Chondrocyte (in vitro differentiated cells): ENCODE results near the gene RARS2. TPM values are rescaled to one million over a fixed set of nuclear protein-coding genes. Genes with fewer than 3 reads are reported as not detected.
A peak's percentile ranks its signal among the peaks of the same experiment; 100 is the strongest.

Experiments
- DNase-seq: peaks from one replicate; pipeline ENCODE4 v3.0.0; 2021; ENCODE audit warnings: mixed read lengths, low spot score
- H3K27ac Mint-ChIP-seq: one replicate; pipeline ENCODE4 v1.8.0; 2021; ENCODE audit warnings: mild to moderate bottlenecking, moderate library complexity, mixed read lengths; ENCODE audit not compliant: unreplicated experiment
- H3K27me3 Mint-ChIP-seq: 2 replicates; pipeline ENCODE4 v1.8.0; 2021; ENCODE audit warnings: low read depth, mixed read lengths
- H3K36me3 Mint-ChIP-seq: 2 replicates; pipeline ENCODE4 v1.8.0; 2021; ENCODE audit warnings: low read depth, mixed read lengths
- H3K4me1 Mint-ChIP-seq: 2 replicates; pipeline ENCODE4 v1.8.0; 2021; ENCODE audit warnings: low read depth, mild to moderate bottlenecking, mixed read lengths
- H3K4me3 Mint-ChIP-seq: one replicate; pipeline ENCODE4 v1.8.0; 2021; ENCODE audit warnings: mild to moderate bottlenecking, moderate library complexity, mixed read lengths; ENCODE audit not compliant: unreplicated experiment
- H3K9me3 Mint-ChIP-seq: 2 replicates; pipeline ENCODE4 v1.8.0; 2021; ENCODE audit warnings: low read depth, mixed read lengths
- total RNA-seq: library from RNA; stranded (reverse); gene quantifications from 3 replicates; pipeline ENCODE4 v1.2.1, GENCODE V29; 2021
- TF ChIP-seq, protein P1 (sequence below): fragments of 200-600 bp; sonication (generic); IDR thresholded peaks from 2 replicates; pipeline ENCODE4 v1.5.0; 2021; ENCODE audit warnings: antibody characterized with exemption, mild to moderate bottlenecking, moderate library complexity

Gene RARS2
- total RNA-seq, 1 donor from 2014 or later, result 43.8 TPM

GRCh38 chr6:87574237-87574804, 15.5 kb downstream of the RARS2 start:
- peak overlapping the region; percentile 76 for H3K27ac Mint-ChIP-seq
- H3K36me3 Mint-ChIP-seq, result peaks cover 2% of the 10 kb centered on the region
- H3K4me3 Mint-ChIP-seq, result no peak overlapping the region
- peaks cover 72% of the 10 kb centered on the region for H3K4me1 Mint-ChIP-seq
- no peaks in the 10 kb centered on the region for H3K27me3 Mint-ChIP-seq
- DNase-seq, result no peak
- TF ChIP-seq, protein P1, sequence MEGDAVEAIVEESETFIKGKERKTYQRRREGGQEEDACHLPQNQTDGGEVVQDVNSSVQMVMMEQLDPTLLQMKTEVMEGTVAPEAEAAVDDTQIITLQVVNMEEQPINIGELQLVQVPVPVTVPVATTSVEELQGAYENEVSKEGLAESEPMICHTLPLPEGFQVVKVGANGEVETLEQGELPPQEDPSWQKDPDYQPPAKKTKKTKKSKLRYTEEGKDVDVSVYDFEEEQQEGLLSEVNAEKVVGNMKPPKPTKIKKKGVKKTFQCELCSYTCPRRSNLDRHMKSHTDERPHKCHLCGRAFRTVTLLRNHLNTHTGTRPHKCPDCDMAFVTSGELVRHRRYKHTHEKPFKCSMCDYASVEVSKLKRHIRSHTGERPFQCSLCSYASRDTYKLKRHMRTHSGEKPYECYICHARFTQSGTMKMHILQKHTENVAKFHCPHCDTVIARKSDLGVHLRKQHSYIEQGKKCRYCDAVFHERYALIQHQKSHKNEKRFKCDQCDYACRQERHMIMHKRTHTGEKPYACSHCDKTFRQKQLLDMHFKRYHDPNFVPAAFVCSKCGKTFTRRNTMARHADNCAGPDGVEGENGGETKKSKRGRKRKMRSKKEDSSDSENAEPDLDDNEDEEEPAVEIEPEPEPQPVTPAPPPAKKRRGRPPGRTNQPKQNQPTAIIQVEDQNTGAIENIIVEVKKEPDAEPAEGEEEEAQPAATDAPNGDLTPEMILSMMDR, result no peak
- H3K9me3 Mint-ChIP-seq, result no peaks in the 10 kb centered on the region

DNA sequence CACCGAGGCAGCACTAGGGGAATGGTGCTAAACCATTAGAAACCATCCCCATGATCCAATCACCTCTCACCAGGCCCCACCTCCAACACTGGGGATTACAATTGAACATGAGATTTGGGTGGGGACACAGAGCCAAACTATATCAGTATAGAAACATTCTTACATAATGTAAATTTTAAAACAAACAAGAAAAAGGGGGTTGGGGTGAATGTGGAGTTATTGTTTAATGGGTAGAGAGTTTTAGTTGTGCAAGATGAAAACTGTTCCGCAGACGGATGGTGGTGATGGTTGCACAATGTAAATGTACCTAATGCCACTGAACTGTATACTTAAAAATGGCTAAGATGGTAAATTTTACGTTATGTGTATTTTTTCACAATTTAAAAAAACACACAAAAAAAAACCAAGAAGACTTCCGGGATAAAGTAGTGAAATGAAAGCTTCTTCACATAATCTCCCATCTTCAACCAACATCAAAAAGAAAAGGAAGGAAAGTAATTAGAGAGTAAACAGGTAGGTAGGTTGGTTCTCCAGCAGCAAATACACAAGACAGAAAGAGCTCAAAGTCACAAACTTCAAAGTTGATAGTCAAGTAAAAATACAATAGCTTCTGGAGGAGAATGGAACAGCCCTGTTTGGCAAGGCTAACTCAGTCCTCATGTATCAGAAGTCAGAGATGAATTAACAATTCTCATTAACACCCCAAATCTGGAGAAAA, 16.3 kb downstream of the RARS2 start:
- no peaks in the 10 kb centered on the region for H3K9me3 Mint-ChIP-seq
- H3K4me1 Mint-ChIP-seq, result peaks cover 63% of the 10 kb centered on the region
- TF ChIP-seq, protein P1, result no peak
- H3K27me3 Mint-ChIP-seq, result no peaks in the 10 kb centered on the region
- H3K4me3 Mint-ChIP-seq, result no peak overlapping the region
- peaks cover 3% of the 10 kb centered on the region for H3K36me3 Mint-ChIP-seq
- no peak for DNase-seq
- H3K27ac Mint-ChIP-seq, result peak overlapping the region; percentile 1

DNA sequence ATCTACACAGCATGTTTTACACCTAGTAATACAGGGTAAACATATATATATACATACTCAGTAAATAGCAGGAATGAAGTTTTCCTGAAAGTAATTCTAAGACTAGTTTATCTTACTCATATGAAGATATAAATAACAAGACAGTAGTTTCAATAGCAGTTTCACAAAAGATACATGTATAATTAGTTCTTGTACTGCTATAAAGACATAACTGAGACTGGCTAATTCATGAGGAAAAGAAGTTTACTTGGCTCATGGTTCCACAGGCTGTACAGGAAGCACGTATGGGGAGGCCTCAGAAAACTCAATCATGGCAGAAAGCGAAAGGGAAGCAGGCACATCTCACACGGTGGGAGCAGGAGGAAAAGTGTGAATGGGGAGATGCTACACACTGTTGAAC, 16.9 kb downstream of the RARS2 start:
- Mint-ChIP-seq H3K36me3 (peaks cover 5% of the 10 kb centered on the region), H3K27me3 (no peaks in the 10 kb centered on the region), H3K4me1 (peaks cover 58% of the 10 kb centered on the region), H3K9me3 (no peaks in the 10 kb centered on the region), H3K4me3 (no peak overlapping the region), H3K27ac (peak overlapping the region; percentile 19)
- TF ChIP-seq, protein P1, result no peak
- no peak for DNase-seq

DNA sequence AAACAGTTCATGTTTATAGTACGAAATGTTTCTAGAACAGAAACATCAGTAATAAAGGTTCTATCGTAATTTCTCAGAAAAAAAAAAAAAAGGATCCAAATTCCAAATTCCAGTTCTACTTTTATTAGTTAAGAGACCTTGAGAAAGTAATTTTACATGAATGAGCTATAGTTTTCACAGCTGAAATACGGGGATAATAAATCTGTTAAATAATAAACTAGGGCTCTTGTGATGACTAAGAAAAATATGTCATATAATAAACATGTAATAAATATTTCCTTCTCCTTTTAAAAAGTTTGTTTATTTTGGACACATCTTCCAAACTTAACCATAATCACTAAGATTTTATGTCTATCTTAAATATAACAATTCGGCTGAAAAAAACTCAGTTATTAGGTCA, 17.8 kb downstream of the RARS2 start:
- TF ChIP-seq, protein P1, result no peak
- Mint-ChIP-seq H3K27me3 (no peaks in the 10 kb centered on the region), H3K4me3 (no peak overlapping the region), H3K4me1 (peaks cover 53% of the 10 kb centered on the region), H3K9me3 (no peaks in the 10 kb centered on the region), H3K27ac (no peak overlapping the region), H3K36me3 (peaks cover 5% of the 10 kb centered on the region)
- no peak for DNase-seq

DNA sequence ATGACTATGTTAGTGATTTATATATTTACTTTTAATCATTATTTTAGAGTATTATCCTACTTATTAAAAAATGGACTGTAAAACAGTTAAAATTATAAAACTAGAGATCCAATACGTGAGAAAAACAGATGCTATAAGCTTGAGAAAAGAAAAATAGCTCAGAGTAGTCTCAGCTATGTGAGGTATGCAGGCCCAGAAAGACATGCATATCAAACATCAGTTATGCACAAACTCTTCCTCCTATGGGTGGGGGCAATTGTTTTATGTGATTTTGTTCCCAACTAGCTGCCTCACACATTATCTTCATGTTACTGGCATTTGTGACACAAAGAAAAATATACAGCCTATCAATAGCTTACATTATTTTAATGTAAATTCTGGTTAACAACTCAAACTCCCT, 28.8 kb downstream of the RARS2 start:
- H3K27ac Mint-ChIP-seq, result peak overlapping the region; percentile 79

More for the DNA sequence above, 28.8 kb downstream of the RARS2 start:
- Mint-ChIP-seq H3K36me3 (peaks cover 19% of the 10 kb centered on the region), H3K4me1 (peaks cover 22% of the 10 kb centered on the region), H3K9me3 (no peaks in the 10 kb centered on the region), H3K4me3 (no peak overlapping the region), H3K27me3 (no peaks in the 10 kb centered on the region)
- DNase-seq, result no peak
- TF ChIP-seq, protein P1, result peak; percentile 47
